ENCODE measurements around the gene ITGA3. TPM values are rescaled to one million over a fixed set of nuclear protein-coding genes. Genes with fewer than 3 reads are reported as not detected.

ITGA3 gene
- total RNA-seq, 1 donor from 2014 or later: 212 TPM

DNA sequence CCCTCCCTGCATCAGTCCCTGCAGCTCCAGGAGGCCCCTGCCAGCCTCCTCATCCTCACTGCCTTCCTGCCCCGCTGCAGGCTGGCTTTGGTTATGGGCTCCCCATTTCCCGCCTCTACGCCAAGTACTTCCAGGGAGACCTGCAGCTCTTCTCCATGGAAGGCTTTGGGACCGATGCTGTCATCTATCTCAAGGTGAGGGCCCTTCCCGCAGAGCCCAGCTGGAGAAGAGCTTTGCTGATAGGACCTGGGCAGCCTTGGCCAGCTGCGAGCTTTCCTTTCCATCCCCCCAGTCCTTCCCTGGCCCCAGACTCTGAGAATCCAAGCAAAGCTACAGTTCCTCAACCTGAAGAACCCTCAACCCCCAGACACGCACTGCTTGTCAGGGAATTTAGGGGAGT is 53.3 kb downstream of the ITGA3 start:
- H3K27me3 ChIP-seq: no peaks in the 10 kb centered on the region
- TF ChIP-seq, protein P1, sequence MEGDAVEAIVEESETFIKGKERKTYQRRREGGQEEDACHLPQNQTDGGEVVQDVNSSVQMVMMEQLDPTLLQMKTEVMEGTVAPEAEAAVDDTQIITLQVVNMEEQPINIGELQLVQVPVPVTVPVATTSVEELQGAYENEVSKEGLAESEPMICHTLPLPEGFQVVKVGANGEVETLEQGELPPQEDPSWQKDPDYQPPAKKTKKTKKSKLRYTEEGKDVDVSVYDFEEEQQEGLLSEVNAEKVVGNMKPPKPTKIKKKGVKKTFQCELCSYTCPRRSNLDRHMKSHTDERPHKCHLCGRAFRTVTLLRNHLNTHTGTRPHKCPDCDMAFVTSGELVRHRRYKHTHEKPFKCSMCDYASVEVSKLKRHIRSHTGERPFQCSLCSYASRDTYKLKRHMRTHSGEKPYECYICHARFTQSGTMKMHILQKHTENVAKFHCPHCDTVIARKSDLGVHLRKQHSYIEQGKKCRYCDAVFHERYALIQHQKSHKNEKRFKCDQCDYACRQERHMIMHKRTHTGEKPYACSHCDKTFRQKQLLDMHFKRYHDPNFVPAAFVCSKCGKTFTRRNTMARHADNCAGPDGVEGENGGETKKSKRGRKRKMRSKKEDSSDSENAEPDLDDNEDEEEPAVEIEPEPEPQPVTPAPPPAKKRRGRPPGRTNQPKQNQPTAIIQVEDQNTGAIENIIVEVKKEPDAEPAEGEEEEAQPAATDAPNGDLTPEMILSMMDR (IDR thresholded peaks at IDR 0.05): no peak
- intact Hi-C loops (cut with DNase I): no loop called here
- ATAC-seq: no peak
- DNase-seq: no peak
- H3K4me3 ChIP-seq: no peak overlapping the region
- no peak overlapping the region for H3K27ac ChIP-seq
- H3K4me1 ChIP-seq: peaks cover 5% of the 10 kb centered on the region
- H3K9me3 ChIP-seq: no peaks in the 10 kb centered on the region
- peaks cover 21% of the 10 kb centered on the region for H3K36me3 ChIP-seq

DNA sequence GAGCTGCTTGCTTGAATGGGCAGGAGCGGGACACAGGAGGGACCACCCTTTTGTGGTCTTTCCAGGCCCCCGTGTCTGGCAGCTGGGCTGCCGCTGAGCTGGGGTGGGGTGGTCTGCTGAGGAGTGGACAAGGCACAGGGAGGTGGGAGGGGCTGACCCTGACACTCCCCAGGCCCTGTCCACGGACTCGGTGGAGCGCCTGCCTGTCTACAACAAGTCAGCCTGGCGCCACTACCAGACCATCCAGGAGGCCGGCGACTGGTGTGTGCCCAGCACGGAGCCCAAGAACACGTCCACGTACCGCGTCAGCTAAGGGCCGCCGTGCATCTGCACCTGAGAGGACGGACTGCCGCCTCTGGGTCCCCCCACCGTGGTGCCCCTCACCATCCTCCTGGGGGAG is 53.9 kb downstream of the ITGA3 start:
- H3K4me3 ChIP-seq: no peak overlapping the region
- no peaks in the 10 kb centered on the region for H3K27me3 ChIP-seq
- DNase-seq (no peak), ATAC-seq (no peak)
- H3K4me1 ChIP-seq: peaks cover 5% of the 10 kb centered on the region
- no peaks in the 10 kb centered on the region for H3K9me3 ChIP-seq
- H3K36me3 ChIP-seq: peaks cover 21% of the 10 kb centered on the region
- intact Hi-C loops (cut with DNase I): loop anchor here (10.0 kb wide), 1 partner anchor 55 kb away; the partner anchor contains the start of gene SGCA
- TF ChIP-seq, protein P1 (IDR thresholded peaks at IDR 0.05): no peak
- no peak overlapping the region for H3K27ac ChIP-seq

DNA sequence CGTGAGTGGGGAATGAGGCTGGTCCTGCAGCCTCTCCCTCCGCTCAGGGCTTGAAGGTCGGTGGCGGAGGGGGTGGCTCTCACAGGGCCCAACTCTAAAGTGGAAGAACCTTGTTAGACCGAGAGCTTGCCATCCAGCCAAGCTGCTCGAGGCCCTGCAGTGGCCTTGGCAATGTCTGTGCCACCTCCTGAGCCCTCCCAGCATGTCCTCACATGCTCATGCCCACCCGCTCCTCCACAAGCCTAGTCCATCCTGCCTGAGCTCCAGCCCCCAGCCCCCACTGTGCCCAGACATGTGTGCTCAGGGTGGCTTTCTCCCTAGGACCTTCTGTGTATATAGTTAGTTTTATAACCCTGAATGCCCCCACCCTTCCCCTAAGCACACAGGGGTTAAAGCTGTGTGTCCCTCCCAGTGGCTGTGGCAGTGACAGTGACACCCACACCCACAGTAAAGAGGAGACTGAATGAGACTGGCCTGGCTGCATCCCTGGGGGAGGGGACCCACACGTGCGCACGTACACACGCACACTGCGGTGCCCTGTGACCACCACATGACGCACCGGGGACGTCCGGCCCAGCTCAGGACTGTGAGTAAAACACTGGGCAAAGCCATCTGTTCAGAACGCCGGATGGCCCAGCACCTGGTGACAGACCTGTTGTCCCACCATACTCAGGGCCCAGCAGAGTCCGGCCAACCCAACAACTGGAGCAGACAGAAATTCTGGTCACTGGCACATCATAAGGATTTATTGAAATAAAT is 54.9 kb downstream of the ITGA3 start:
- Histone ChIP-seq H3K4me1 (peaks cover 5% of the 10 kb centered on the region), H3K27me3 (peaks cover 3% of the 10 kb centered on the region), H3K36me3 (peaks cover 15% of the 10 kb centered on the region), H3K4me3 (no peak overlapping the region), H3K27ac (peak overlapping the region; percentile 71), H3K9me3 (no peaks in the 10 kb centered on the region)
- ATAC-seq: no peak
- no peak for DNase-seq
- TF ChIP-seq, protein P1 (IDR thresholded peaks at IDR 0.05): no peak
- intact Hi-C loops (cut with DNase I): loop anchor here (10.0 kb wide), 1 partner anchor 54 kb away; the partner anchor contains the start of gene SGCA

DNA sequence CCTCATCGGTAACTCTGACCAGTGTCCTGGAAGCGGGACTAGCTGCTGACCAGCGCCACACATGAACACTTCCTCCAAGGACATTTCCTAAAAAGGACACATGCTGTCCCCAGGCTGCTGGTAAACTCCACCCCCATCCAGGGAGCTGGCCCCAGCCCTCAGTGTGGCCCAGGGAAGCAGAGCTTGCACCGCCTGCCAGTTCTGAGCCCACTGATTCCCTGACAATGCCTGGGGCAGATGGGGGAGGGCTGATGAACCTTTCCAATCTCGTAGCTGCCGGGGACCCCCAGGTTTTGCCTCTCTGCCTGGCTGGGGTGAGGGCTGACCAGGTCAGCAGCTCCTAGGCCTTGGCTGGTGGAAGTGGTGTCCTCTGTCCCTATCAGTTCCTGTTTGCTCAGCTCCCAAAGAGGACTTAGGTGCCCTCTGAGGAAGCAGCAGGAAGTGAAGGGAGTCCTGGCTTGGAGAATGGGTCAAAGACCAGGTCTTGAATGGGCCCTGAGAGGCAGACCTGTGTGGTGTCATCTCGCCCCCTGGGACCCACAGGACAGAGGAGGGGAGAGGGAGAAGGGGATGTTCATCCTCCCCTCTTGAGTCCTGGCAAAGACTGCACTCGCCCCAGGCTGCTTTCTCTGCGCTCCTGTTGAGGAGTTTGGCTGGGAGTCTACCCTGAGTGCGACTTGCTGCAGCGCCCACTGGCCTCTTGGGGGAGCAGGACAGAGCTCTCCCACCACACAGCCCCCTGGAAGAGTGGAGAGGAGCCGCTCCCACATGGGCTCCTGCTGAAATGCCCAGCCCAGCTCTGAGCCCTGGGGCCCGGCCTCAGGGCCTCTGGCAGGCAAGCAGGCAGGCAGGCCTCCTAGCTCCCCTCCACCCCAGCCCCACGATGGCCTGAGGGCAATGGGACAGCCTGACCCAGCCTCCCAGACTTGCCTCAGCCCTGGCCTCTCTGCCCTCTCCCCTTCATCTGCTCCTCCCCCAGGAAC is 56.1 kb downstream of the ITGA3 start:
- H3K27ac ChIP-seq: peak overlapping the region; percentile 71
- TF ChIP-seq, protein P1 (IDR thresholded peaks at IDR 0.05): no peak
- H3K27me3 ChIP-seq: peaks cover 12% of the 10 kb centered on the region
- no peak overlapping the region for H3K4me3 ChIP-seq
- H3K36me3 ChIP-seq: peaks cover 6% of the 10 kb centered on the region
- intact Hi-C loops (cut with DNase I): loop anchor here (10.0 kb wide), 1 partner anchor 53 kb away; the partner anchor contains the start of gene SGCA
- ATAC-seq: peak; percentile 14
- H3K4me1 ChIP-seq: peaks cover 9% of the 10 kb centered on the region
- H3K9me3 ChIP-seq: no peaks in the 10 kb centered on the region
- no peak for DNase-seq

DNA sequence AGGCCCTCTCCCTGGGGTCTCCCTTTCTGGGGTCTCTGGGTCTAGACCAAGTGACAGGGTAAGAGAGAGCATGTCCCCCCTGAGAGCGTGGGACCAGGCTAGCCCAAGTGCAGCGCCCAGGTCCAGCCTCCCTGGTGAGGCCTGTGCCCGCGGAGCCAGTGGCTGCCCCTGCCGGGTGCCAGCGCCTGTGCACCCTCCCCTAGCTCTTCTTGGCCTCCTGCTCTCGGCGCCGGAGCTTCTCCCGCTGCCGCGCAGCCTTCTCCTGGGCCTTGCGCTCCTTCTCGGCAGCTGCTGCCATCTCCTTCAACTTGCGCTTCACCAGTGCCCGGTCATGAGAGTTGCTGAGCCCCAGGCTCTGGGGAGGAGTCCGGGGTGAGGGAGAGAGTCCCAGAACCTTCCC is 56.8 kb downstream of the ITGA3 start:
- Histone ChIP-seq H3K27me3 (peaks cover 18% of the 10 kb centered on the region), H3K4me1 (peaks cover 15% of the 10 kb centered on the region), H3K36me3 (no peaks in the 10 kb centered on the region), H3K4me3 (no peak overlapping the region), H3K27ac (peak overlapping the region; percentile 71), H3K9me3 (no peaks in the 10 kb centered on the region)
- TF ChIP-seq, protein P1 (IDR thresholded peaks at IDR 0.05): no peak
- DNase-seq (no peak), ATAC-seq (no peak)
- intact Hi-C loops (cut with DNase I): loop anchor here (10.0 kb wide), 1 partner anchor 52 kb away; the partner anchor contains the start of gene SGCA
